NOMO-1 treated with DMSO at 0.1 percent for 48 hours (cell line): ENCODE results near the gene BTN3A1.
"Not testable (repeated sequence)": the region's sequence is repeated elsewhere in the genome, so short reads cannot be mapped to it uniquely, and the experiment has no call there.

Source experiments
- DNase-seq: peaks from one replicate; lab custom pipeline; 2025; ENCODE audit not compliant: unreplicated experiment; lab: John Stamatoyannopoulos, UW

The BTN3A1 gene

GRCh38 chr6:26439151-26440125 is 37.4 kb downstream of the BTN3A1 start:
- no peak for DNase-seq

GRCh38 chr6:26440977-26441358 is 38.9 kb downstream of the BTN3A1 start:
- no peak for DNase-seq

- no peak for DNase-seq
These were observed 39.9 kb downstream of the BTN3A1 start for GRCh38 chr6:26441977-26442376.

- no peak for DNase-seq
These were observed 44.0 kb downstream of the BTN3A1 start for GRCh38 chr6:26445934-26446667.

GRCh38 chr6:26447257-26447656 is 45.2 kb downstream of the BTN3A1 start:
- no peak for DNase-seq

- DNase-seq, result no peak
These were observed 48.2 kb downstream of the BTN3A1 start for GRCh38 chr6:26450240-26450639.

- DNase-seq, result no peak
These were observed 50.7 kb downstream of the BTN3A1 start for GRCh38 chr6:26452631-26453235.

- DNase-seq, result no peak
These were observed 52.6 kb downstream of the BTN3A1 start for GRCh38 chr6:26454631-26455030.

- no peak for DNase-seq
These were observed 53.4 kb downstream of the BTN3A1 start for GRCh38 chr6:26455357-26455970.

GRCh38 chr6:26457264-26457805 is 55.3 kb downstream of the BTN3A1 start:
- no peak for DNase-seq

- DNase-seq, result peak; percentile 88
These were observed 56.0 kb downstream of the BTN3A1 start, which contains the start of gene BTN2A1 for GRCh38 chr6:26457806-26458688. Gene BTN2A1 (plus strand): TSS chr6:26457955. CDS start chr6:26458637, 682 bp downstream.

GRCh38 chr6:26459023-26459810 is 57.1 kb downstream of the BTN3A1 start:
- DNase-seq, result no peak

- not testable (repeated sequence) for DNase-seq
These were observed 59.3 kb downstream of the BTN3A1 start for GRCh38 chr6:26461353-26461752.

- DNase-seq, result no peak
These were observed 61.9 kb downstream of the BTN3A1 start for GRCh38 chr6:26464014-26464413.

GRCh38 chr6:26464416-26465131 is 62.5 kb downstream of the BTN3A1 start:
- no peak for DNase-seq
